Neural cell (in vitro differentiated cells): ENCODE measurements around the gene CCDC90B. TPM values are rescaled to one million over a fixed set of nuclear protein-coding genes. Genes with fewer than 3 reads are reported as not detected.

Experiments used
- H2AFZ ChIP-seq: fragments of 200-600, 300-800 bp; sonication (generic), shearing (Covaris generic); 2 replicates; pipeline ENCODE4 v1.6.0; 2014; ENCODE audit warnings: low read depth, mild to moderate bottlenecking, antibody characterized with exemption, low read length, moderate library complexity
- H3F3A ChIP-seq: fragments of 200-600 bp; shearing (Covaris generic); 2 replicates; pipeline ENCODE4 v1.6.1; 2016; ENCODE audit warnings: mild to moderate bottlenecking, moderate library complexity, mixed read lengths, antibody characterized with exemption, low read length; ENCODE audit not compliant: insufficient read depth, poor library complexity, severe bottlenecking
- H3K27ac ChIP-seq: fragments of 200-600, 300-800 bp; sonication (generic), shearing (Covaris generic); 2 replicates; pipeline ENCODE4 v1.5.1; 2014; ENCODE audit warnings: mild to moderate bottlenecking, low read length, moderate library complexity
- H3K27me3 ChIP-seq: fragments of 300-800, 200-600 bp; sonication (generic), shearing (Covaris generic); 2 replicates; pipeline ENCODE4 v1.6.0; 2014; ENCODE audit warnings: mild to moderate bottlenecking, low read depth, low read length, moderate library complexity; ENCODE audit not compliant: insufficient read depth
- H3K36me3 ChIP-seq: fragments of 300-800, 200-600 bp; sonication (generic), shearing (Covaris generic); 2 replicates; pipeline ENCODE4 v1.5.1; 2014; ENCODE audit warnings: mild to moderate bottlenecking, antibody characterized with exemption, low read length, moderate library complexity; ENCODE audit not compliant: insufficient read depth
- H3K4me2 ChIP-seq: fragments of 300-800, 200-600 bp; sonication (generic), shearing (Covaris generic); 2 replicates; pipeline ENCODE4 v1.6.0; 2014; ENCODE audit warnings: mild to moderate bottlenecking, low read length
- H3K4me3 ChIP-seq: fragments of 300-800, 200-600 bp; sonication (generic), shearing (Covaris generic); 2 replicates; pipeline ENCODE4 v1.5.1; 2014; ENCODE audit warnings: mild to moderate bottlenecking, low read length, moderate library complexity
- H3K79me2 ChIP-seq: fragments of 200-600 bp; shearing (Covaris generic); replicated peaks from 2 replicates; pipeline ENCODE4 v1.6.0; 2014; ENCODE audit warnings: mild to moderate bottlenecking, low read length, moderate library complexity; ENCODE audit not compliant: insufficient read depth
- H3K9ac ChIP-seq: fragments of 300-800, 200-600 bp; sonication (generic), shearing (Covaris generic); 2 replicates; pipeline ENCODE4 v1.6.1; 2016; ENCODE audit warnings: mild to moderate bottlenecking, low read length, mixed read lengths
- H3K9me2 ChIP-seq: fragments of 200-600 bp; shearing (Covaris generic); 2 replicates; pipeline ENCODE4 v1.6.1; 2016; ENCODE audit warnings: mild to moderate bottlenecking, low read length, mixed read lengths; ENCODE audit not compliant: insufficient read depth
- H3K9me3 ChIP-seq: fragments of 200-600, 300-800 bp; sonication (generic), shearing (Covaris generic); 2 replicates; pipeline ENCODE4 v1.6.1; 2016; ENCODE audit warnings: mild to moderate bottlenecking, mixed run types, low read length, moderate library complexity, mixed read lengths
- H4K20me1 ChIP-seq: fragments of 200-600 bp; shearing (Covaris generic); 2 replicates; pipeline ENCODE4 v1.6.1; 2016; ENCODE audit warnings: mild to moderate bottlenecking, mixed run types; ENCODE audit not compliant: insufficient read depth
- EP300 ChIP-seq: fragments of 450-650 bp; conservative IDR thresholded peaks from 2 replicates; pipeline ENCODE4 v1.6.1; 2014; ENCODE audit warnings: antibody characterized with exemption, mild to moderate bottlenecking, moderate library complexity; ENCODE audit not compliant: poor library complexity, severe bottlenecking
- EZH2 ChIP-seq: fragments of 200-600, 300-800 bp; shearing (Covaris generic), sonication (generic); IDR thresholded peaks from 2 replicates; pipeline ENCODE4 v1.6.1; 2014; ENCODE audit warnings: antibody characterized with exemption, low read length, borderline replicate concordance, mild to moderate bottlenecking; ENCODE audit not compliant: insufficient read depth, poor library complexity, severe bottlenecking
- MXI1 ChIP-seq: fragments of 450-650 bp; conservative IDR thresholded peaks from 2 replicates; pipeline ENCODE4 v1.6.1; 2014; ENCODE audit warnings: antibody characterized with exemption, mild to moderate bottlenecking; ENCODE audit not compliant: poor library complexity, severe bottlenecking
- POLR2AphosphoS5 ChIP-seq: IDR thresholded peaks from 2 replicates; pipeline ENCODE4 v1.6.1; 2012
- RAD21 ChIP-seq: fragments of 450-650 bp; conservative IDR thresholded peaks from 2 replicates; pipeline ENCODE4 v1.6.1; 2014; ENCODE audit warnings: antibody characterized with exemption, mild to moderate bottlenecking, moderate library complexity
- SMC3 ChIP-seq: fragments of 450-650 bp; conservative IDR thresholded peaks from 2 replicates; pipeline ENCODE4 v1.6.1; 2014; ENCODE audit warnings: antibody characterized with exemption, mild to moderate bottlenecking, moderate library complexity; ENCODE audit not compliant: poor library complexity
- TAF1 ChIP-seq: IDR thresholded peaks from 2 replicates; pipeline ENCODE4 v1.6.1; 2012; ENCODE audit warnings: low read depth
- polyA plus RNA-seq: library from polyadenylated mRNA; depleted of rRNA; stranded (reverse); fragments of >200 nt; gene quantifications from 2 replicates; pipeline ENCODE4 v1.2.3, GENCODE V29; 2014
- TF ChIP-seq, protein P1 (sequence below): fragments of 450-650 bp; IDR thresholded peaks from 2 replicates; pipeline ENCODE4 v1.5.1; 2014; ENCODE audit warnings: antibody characterized with exemption, mild to moderate bottlenecking, moderate library complexity; ENCODE audit not compliant: poor library complexity, severe bottlenecking
- TF ChIP-seq, protein P2 (sequence below): IDR thresholded peaks from 2 replicates; pipeline ENCODE4 v1.6.1; 2012; ENCODE audit warnings: borderline replicate concordance

CCDC90B gene
- polyA plus RNA-seq, 1 donor from 2014 or later = 351 TPM

DNA sequence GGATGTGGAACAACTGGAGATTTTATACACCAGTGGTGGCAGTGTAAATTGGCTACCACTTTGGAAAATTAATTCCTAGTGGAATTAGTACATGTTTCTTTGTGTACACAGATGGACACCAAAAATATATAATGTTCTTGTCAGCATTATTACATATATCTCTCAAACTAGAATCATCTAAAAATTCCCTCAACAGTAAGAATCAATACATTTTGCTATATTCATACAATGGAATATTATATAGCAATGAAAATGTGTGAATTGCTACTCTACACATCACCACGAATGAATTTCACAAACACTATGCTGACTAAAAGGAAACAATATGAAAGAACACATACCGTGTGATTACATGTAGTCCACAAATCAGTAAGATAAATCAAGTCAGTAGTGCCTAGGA, 33.9 kb downstream of the CCDC90B start:
- H3K4me3 ChIP-seq = no peak overlapping the region
- no peaks in the 10 kb centered on the region for H3F3A ChIP-seq
- H4K20me1 ChIP-seq = no peaks in the 10 kb centered on the region
- H3K9ac ChIP-seq = no peak overlapping the region
- H3K4me2 ChIP-seq = no peak overlapping the region
- H3K79me2 ChIP-seq = no peaks in the 10 kb centered on the region
- no peak overlapping the region for H2AFZ ChIP-seq
- H3K27ac ChIP-seq = no peak overlapping the region
- TF ChIP-seq RAD21 (no peak), SMC3 (no peak), MXI1 (no peak), TAF1 (no peak), EP300 (no peak), POLR2AphosphoS5 (no peak), EZH2 (no peak)
- TF ChIP-seq, protein P1, sequence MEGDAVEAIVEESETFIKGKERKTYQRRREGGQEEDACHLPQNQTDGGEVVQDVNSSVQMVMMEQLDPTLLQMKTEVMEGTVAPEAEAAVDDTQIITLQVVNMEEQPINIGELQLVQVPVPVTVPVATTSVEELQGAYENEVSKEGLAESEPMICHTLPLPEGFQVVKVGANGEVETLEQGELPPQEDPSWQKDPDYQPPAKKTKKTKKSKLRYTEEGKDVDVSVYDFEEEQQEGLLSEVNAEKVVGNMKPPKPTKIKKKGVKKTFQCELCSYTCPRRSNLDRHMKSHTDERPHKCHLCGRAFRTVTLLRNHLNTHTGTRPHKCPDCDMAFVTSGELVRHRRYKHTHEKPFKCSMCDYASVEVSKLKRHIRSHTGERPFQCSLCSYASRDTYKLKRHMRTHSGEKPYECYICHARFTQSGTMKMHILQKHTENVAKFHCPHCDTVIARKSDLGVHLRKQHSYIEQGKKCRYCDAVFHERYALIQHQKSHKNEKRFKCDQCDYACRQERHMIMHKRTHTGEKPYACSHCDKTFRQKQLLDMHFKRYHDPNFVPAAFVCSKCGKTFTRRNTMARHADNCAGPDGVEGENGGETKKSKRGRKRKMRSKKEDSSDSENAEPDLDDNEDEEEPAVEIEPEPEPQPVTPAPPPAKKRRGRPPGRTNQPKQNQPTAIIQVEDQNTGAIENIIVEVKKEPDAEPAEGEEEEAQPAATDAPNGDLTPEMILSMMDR = no peak
- TF ChIP-seq, protein P2, sequence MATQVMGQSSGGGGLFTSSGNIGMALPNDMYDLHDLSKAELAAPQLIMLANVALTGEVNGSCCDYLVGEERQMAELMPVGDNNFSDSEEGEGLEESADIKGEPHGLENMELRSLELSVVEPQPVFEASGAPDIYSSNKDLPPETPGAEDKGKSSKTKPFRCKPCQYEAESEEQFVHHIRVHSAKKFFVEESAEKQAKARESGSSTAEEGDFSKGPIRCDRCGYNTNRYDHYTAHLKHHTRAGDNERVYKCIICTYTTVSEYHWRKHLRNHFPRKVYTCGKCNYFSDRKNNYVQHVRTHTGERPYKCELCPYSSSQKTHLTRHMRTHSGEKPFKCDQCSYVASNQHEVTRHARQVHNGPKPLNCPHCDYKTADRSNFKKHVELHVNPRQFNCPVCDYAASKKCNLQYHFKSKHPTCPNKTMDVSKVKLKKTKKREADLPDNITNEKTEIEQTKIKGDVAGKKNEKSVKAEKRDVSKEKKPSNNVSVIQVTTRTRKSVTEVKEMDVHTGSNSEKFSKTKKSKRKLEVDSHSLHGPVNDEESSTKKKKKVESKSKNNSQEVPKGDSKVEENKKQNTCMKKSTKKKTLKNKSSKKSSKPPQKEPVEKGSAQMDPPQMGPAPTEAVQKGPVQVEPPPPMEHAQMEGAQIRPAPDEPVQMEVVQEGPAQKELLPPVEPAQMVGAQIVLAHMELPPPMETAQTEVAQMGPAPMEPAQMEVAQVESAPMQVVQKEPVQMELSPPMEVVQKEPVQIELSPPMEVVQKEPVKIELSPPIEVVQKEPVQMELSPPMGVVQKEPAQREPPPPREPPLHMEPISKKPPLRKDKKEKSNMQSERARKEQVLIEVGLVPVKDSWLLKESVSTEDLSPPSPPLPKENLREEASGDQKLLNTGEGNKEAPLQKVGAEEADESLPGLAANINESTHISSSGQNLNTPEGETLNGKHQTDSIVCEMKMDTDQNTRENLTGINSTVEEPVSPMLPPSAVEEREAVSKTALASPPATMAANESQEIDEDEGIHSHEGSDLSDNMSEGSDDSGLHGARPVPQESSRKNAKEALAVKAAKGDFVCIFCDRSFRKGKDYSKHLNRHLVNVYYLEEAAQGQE = no peak
- H3K36me3 ChIP-seq = no peaks in the 10 kb centered on the region
- no peaks in the 10 kb centered on the region for H3K27me3 ChIP-seq
- no peaks in the 10 kb centered on the region for H3K9me3 ChIP-seq
- no peaks in the 10 kb centered on the region for H3K9me2 ChIP-seq

DNA sequence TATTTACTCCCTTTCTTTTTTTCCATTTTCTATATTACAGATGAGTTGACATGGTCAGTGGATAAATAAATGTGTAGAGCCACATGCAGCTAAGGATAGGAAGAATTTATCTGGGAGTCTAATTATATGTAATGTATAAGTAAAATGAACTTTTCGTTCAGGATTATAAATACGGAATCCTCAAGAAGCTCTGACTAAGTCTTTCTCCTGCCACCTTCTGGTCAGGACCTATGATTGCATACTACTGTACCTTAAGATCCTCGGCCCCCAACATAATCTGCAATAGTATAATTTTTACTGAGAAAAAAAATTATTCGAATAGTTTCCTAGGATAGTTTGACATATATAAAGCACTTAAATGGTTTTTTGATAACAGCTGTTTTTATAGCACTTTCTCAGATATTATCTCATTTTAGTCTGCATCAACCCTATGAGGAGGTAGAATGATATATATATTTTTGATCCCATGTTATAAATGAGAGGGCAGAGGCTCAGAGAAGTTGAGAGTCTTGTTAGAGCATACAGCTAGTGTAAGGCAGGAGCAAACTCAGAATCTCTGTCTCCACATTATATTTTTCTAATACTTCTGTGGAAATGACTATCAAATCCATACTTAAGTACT, 36.1 kb downstream of the CCDC90B start:
- TF ChIP-seq SMC3 (peak; percentile 80), RAD21 (peak; percentile 68), EP300 (no peak), MXI1 (no peak), TAF1 (no peak), POLR2AphosphoS5 (no peak), EZH2 (no peak)
- TF ChIP-seq, protein P1 = peak; percentile 70
- TF ChIP-seq, protein P2 = no peak
- Histone ChIP-seq H3K4me3 (no peak overlapping the region), H3K9ac (no peak overlapping the region), H3K9me2 (no peaks in the 10 kb centered on the region), H3F3A (no peaks in the 10 kb centered on the region), H3K4me2 (no peak overlapping the region), H3K79me2 (no peaks in the 10 kb centered on the region), H3K9me3 (no peaks in the 10 kb centered on the region), H4K20me1 (no peaks in the 10 kb centered on the region), H2AFZ (no peak overlapping the region), H3K36me3 (no peaks in the 10 kb centered on the region), H3K27ac (no peak overlapping the region), H3K27me3 (no peaks in the 10 kb centered on the region)
